Measurements from ENCODE around the gene SLC4A9. TPM values are rescaled to one million over a fixed set of nuclear protein-coding genes. Genes with fewer than 3 reads are reported as not detected.
A peak's percentile ranks its signal among the peaks of the same experiment; 100 is the strongest.

SLC4A9 gene
- polyA plus RNA-seq, 3 donors, result 0.28 TPM; not detected in 2

- no peak overlapping the region for H3K4me3 ChIP-seq (replicated peaks in 1 of 3; ENCODE audit: low read depth in 2 of 3, low read length in 3 of 3)
- H3K4me1 ChIP-seq (ENCODE audit: control insufficient read depth in 1 of 2, insufficient read depth in 2 of 2, low read length in 2 of 2), result peaks cover 8 to 9% of the 10 kb centered on the region in 2 donors
- Mint-ChIP-seq H3K27me3 (ENCODE audit: low read depth in 3 of 3) (peaks cover 0 to 2% (median 0%) of the 10 kb centered on the region in 3 donors), H3K36me3 (peaks cover 0 to 9% of the 10 kb centered on the region in 2 donors), H3K4me3 (no peak overlapping the region), H3K27ac (peak overlapping the region in 2 of 7 donors; percentile 60 to 72), H3K9me3 (no peaks in the 10 kb centered on the region), H3K4me1 (peaks cover 10% of the 10 kb centered on the region)
- no peaks in the 10 kb centered on the region for H3K27me3 ChIP-seq (ENCODE audit: control insufficient read depth in 2 of 2, insufficient read depth in 2 of 2, low read length in 2 of 2)
- no peaks in the 10 kb centered on the region for H3K9me3 ChIP-seq (replicated peaks in 1 of 2; ENCODE audit: control insufficient read depth in 1 of 2, insufficient read depth in 1 of 2, low read length in 2 of 2)
- no peaks in the 10 kb centered on the region for H4K20me1 ChIP-seq (ENCODE audit: insufficient read depth, low read length)
- peaks cover 4% of the 10 kb centered on the region for H3K79me2 ChIP-seq (ENCODE audit: insufficient read depth, low read length)
- no peak for TF ChIP-seq CTCF (IDR thresholded peaks at IDR 0.05)
- WGBS (ENCODE audit: insufficient coverage), result 100% methylated on average over 1 of the region's 1 CpG
- no peaks in the 10 kb centered on the region for H3K36me3 ChIP-seq (replicated peaks in 1 of 2; ENCODE audit: control insufficient read depth in 1 of 2, insufficient read depth in 2 of 2, low read length in 2 of 2)
- no peak overlapping the region for H3K9ac ChIP-seq (ENCODE audit: insufficient read depth, low read length, poor library complexity, severe bottlenecking)
- no peak for DNase-seq
- H3K27ac ChIP-seq (ENCODE audit: low read depth in 1 of 2, low read length in 2 of 2), result peak overlapping the region in 1 of 2 donors; percentile 36
- H3K4me2 ChIP-seq (replicated peaks; ENCODE audit: extremely low read depth, low read length, poor library complexity, severe bottlenecking), result no peak overlapping the region
- intact Hi-C loops (cut with micrococcal nuclease), result no loop called here
- no peak overlapping the region for H2AFZ ChIP-seq (ENCODE audit: insufficient read depth, low read depth, low read length, poor library complexity, severe bottlenecking)
These were observed 31.7 kb downstream of the SLC4A9 start for GRCh38 chr5:140391732-140392131.

- peaks cover 15% of the 10 kb centered on the region for H3K79me2 ChIP-seq (ENCODE audit: insufficient read depth, low read length)
- no CpG with 5 or more reads among the region's 2 CpGs for WGBS (ENCODE audit: insufficient coverage)
- Mint-ChIP-seq H3K27ac (no peak overlapping the region), H3K9me3 (no peaks in the 10 kb centered on the region), H3K36me3 (peaks cover 0 to 9% of the 10 kb centered on the region in 2 donors), H3K4me1 (peaks cover 12% of the 10 kb centered on the region), H3K4me3 (no peak overlapping the region), H3K27me3 (ENCODE audit: low read depth in 3 of 3) (no peaks in the 10 kb centered on the region)
- intact Hi-C loops (cut with micrococcal nuclease), result no loop called here
- H3K9ac ChIP-seq (ENCODE audit: insufficient read depth, low read length, poor library complexity, severe bottlenecking), result no peak overlapping the region
- no peaks in the 10 kb centered on the region for H3K27me3 ChIP-seq (ENCODE audit: control insufficient read depth in 2 of 2, insufficient read depth in 2 of 2, low read length in 2 of 2)
- H3K27ac ChIP-seq (ENCODE audit: low read depth in 1 of 2, low read length in 2 of 2), result no peak overlapping the region
- H3K4me1 ChIP-seq (ENCODE audit: control insufficient read depth in 1 of 2, insufficient read depth in 2 of 2, low read length in 2 of 2), result peaks cover 8 to 9% of the 10 kb centered on the region in 2 donors
- no peaks in the 10 kb centered on the region for H3K36me3 ChIP-seq (replicated peaks in 1 of 2; ENCODE audit: control insufficient read depth in 1 of 2, insufficient read depth in 2 of 2, low read length in 2 of 2)
- no peak for DNase-seq
- H4K20me1 ChIP-seq (ENCODE audit: insufficient read depth, low read length), result no peaks in the 10 kb centered on the region
- TF ChIP-seq CTCF (IDR thresholded peaks at IDR 0.05), result no peak
- no peak overlapping the region for H3K4me2 ChIP-seq (replicated peaks; ENCODE audit: extremely low read depth, low read length, poor library complexity, severe bottlenecking)
- H3K4me3 ChIP-seq (replicated peaks in 1 of 3; ENCODE audit: low read depth in 2 of 3, low read length in 3 of 3), result no peak overlapping the region
- H2AFZ ChIP-seq (ENCODE audit: insufficient read depth, low read depth, low read length, poor library complexity, severe bottlenecking), result no peak overlapping the region
- H3K9me3 ChIP-seq (replicated peaks in 1 of 2; ENCODE audit: control insufficient read depth in 1 of 2, insufficient read depth in 1 of 2, low read length in 2 of 2), result no peaks in the 10 kb centered on the region
These were observed 33.7 kb downstream of the SLC4A9 start for GRCh38 chr5:140393738-140394137.

All from CD14-positive monocyte (primary cell).